Hematopoietic multipotent progenitor cell treated with erythropoietin and hydrocortisone succinate and interleukin-3 and kit ligand, for 8 days (in vitro differentiated cells): ENCODE measurements around the gene KIAA1191.

Experiments
- DNase-seq: peaks from one replicate; pipeline ENCODE4 v3.0.0-alpha.2; 2015

The KIAA1191 gene

GRCh38 chr5:176365351-176366231 lies 4.0 kb upstream of the KIAA1191 start, which contains the start of gene ARL10:
Gene ARL10 (plus strand): TSS chr5:176365487. CDS start chr5:176365564, 77 bp downstream.
- DNase-seq = peak; percentile 30

- peak; percentile 19 for DNase-seq
Measured at GRCh38 chr5:176364765-176365350, 3.3 kb upstream of the KIAA1191 start.

- DNase-seq = no peak
Measured at GRCh38 chr5:176362233-176362490, 598 bp upstream of the KIAA1191 start.

- no peak for DNase-seq
Measured at GRCh38 chr5:176360894-176361436, 599 bp downstream of the KIAA1191 start.

GRCh38 chr5:176359658-176360057 lies 1.9 kb downstream of the KIAA1191 start:
- no peak for DNase-seq

GRCh38 chr5:176356179-176356566 lies 5.4 kb downstream of the KIAA1191 start:
- DNase-seq = no peak

- DNase-seq = no peak
Measured at GRCh38 chr5:176355400-176356178, 6.0 kb downstream of the KIAA1191 start.

- no peak for DNase-seq
Measured at GRCh38 chr5:176353533-176353932, 8.0 kb downstream of the KIAA1191 start.

- DNase-seq = no peak
Measured at GRCh38 chr5:176352116-176352878, 9.3 kb downstream of the KIAA1191 start.

GRCh38 chr5:176350416-176350815 lies 11.1 kb downstream of the KIAA1191 start:
- DNase-seq = no peak

GRCh38 chr5:176342766-176343458 lies 18.7 kb downstream of the KIAA1191 start:
- no peak for DNase-seq

- no peak for DNase-seq
Measured at GRCh38 chr5:176342158-176342483, 19.4 kb downstream of the KIAA1191 start.

- peak; percentile 73 for DNase-seq
Measured at GRCh38 chr5:176341325-176342157, 20.0 kb downstream of the KIAA1191 start.

- DNase-seq = no peak
Measured at GRCh38 chr5:176339304-176339703, 22.3 kb downstream of the KIAA1191 start.

GRCh38 chr5:176337913-176338312 lies 23.7 kb downstream of the KIAA1191 start:
- no peak for DNase-seq

- DNase-seq = no peak
Measured at GRCh38 chr5:176334031-176334770, 27.4 kb downstream of the KIAA1191 start.

GRCh38 chr5:176320577-176320976 lies 41.0 kb downstream of the KIAA1191 start:
- DNase-seq = no peak

- peak; percentile 20 for DNase-seq
Measured at GRCh38 chr5:176319827-176320554, 41.6 kb downstream of the KIAA1191 start.

GRCh38 chr5:176317534-176318374 lies 43.8 kb downstream of the KIAA1191 start:
- no peak for DNase-seq
